Measurements from ENCODE around the gene NTM.
"Not testable (repeated sequence)": the region's sequence is repeated elsewhere in the genome, so short reads cannot be mapped to it uniquely, and the experiment has no call there.

The NTM gene

GRCh38 chr11:131334601-131335000 lies 35.8 kb upstream of the NTM start:
- no peak for TF ChIP-seq EZH2phosphoT487 (IDR thresholded peaks at IDR 0.05; ENCODE audit: borderline replicate concordance)
- TF ChIP-seq CTCF (conservative IDR thresholded peaks at IDR 0.05; ENCODE audit: low read length) = no peak
- Histone ChIP-seq H3K4me2 (ENCODE audit: low read depth, low read length, poor library complexity, severe bottlenecking) (no peak overlapping the region), H2AFZ (ENCODE audit: low read length) (no peak overlapping the region), H4K20me1 (ENCODE audit: insufficient read depth, low read length, poor library complexity, severe bottlenecking) (no peaks in the 10 kb centered on the region), H3K9ac (ENCODE audit: low read depth, low read length, poor library complexity, severe bottlenecking) (no peak overlapping the region), H3K4me3 (ENCODE audit: low read length, poor library complexity, severe bottlenecking) (no peak overlapping the region), H3K9me2 (replicated peaks; ENCODE audit: low read depth, low read length) (no peaks in the 10 kb centered on the region), H3K9me3 (ENCODE audit: insufficient read depth, low read depth, low read length) (no peaks in the 10 kb centered on the region), H3K36me3 (ENCODE audit: insufficient read depth, low read length) (no peaks in the 10 kb centered on the region), H3K27me3 (ENCODE audit: insufficient read depth, low read length, poor library complexity, severe bottlenecking) (no peaks in the 10 kb centered on the region), H3F3A (ENCODE audit: low read depth) (no peaks in the 10 kb centered on the region), H3K4me1 (ENCODE audit: insufficient read depth, low read length, poor library complexity, severe bottlenecking) (no peaks in the 10 kb centered on the region), H3K79me2 (ENCODE audit: insufficient read depth, low read length) (no peaks in the 10 kb centered on the region)

GRCh38 chr11:131341900-131342299 lies 28.5 kb upstream of the NTM start:
- not testable (repeated sequence) for H3K9ac ChIP-seq (ENCODE audit: low read depth, low read length, poor library complexity, severe bottlenecking); H2AFZ ChIP-seq (ENCODE audit: low read length); H3K4me3 ChIP-seq (ENCODE audit: low read length, poor library complexity, severe bottlenecking); H3K36me3 ChIP-seq (ENCODE audit: insufficient read depth, low read length); H3K79me2 ChIP-seq (ENCODE audit: insufficient read depth, low read length); H3K4me1 ChIP-seq (ENCODE audit: insufficient read depth, low read length, poor library complexity, severe bottlenecking); H3F3A ChIP-seq (ENCODE audit: low read depth); H3K27me3 ChIP-seq (ENCODE audit: insufficient read depth, low read length, poor library complexity, severe bottlenecking); H3K9me2 ChIP-seq (replicated peaks; ENCODE audit: low read depth, low read length); H4K20me1 ChIP-seq (ENCODE audit: insufficient read depth, low read length, poor library complexity, severe bottlenecking); H3K9me3 ChIP-seq (ENCODE audit: insufficient read depth, low read depth, low read length); H3K4me2 ChIP-seq (ENCODE audit: low read depth, low read length, poor library complexity, severe bottlenecking)

- H3K4me2 ChIP-seq (ENCODE audit: low read depth, low read length, poor library complexity, severe bottlenecking); H3K79me2 ChIP-seq (ENCODE audit: insufficient read depth, low read length); H3K36me3 ChIP-seq (ENCODE audit: insufficient read depth, low read length); H4K20me1 ChIP-seq (ENCODE audit: insufficient read depth, low read length, poor library complexity, severe bottlenecking); H3K27me3 ChIP-seq (ENCODE audit: insufficient read depth, low read length, poor library complexity, severe bottlenecking); H3K4me1 ChIP-seq (ENCODE audit: insufficient read depth, low read length, poor library complexity, severe bottlenecking); H3K9me2 ChIP-seq (replicated peaks; ENCODE audit: low read depth, low read length); H2AFZ ChIP-seq (ENCODE audit: low read length); H3K9me3 ChIP-seq (ENCODE audit: insufficient read depth, low read depth, low read length); H3K4me3 ChIP-seq (ENCODE audit: low read length, poor library complexity, severe bottlenecking); H3K9ac ChIP-seq (ENCODE audit: low read depth, low read length, poor library complexity, severe bottlenecking); H3F3A ChIP-seq (ENCODE audit: low read depth): not testable (repeated sequence)
These were observed 28.0 kb upstream of the NTM start for GRCh38 chr11:131342442-131342841.

- no peaks in the 10 kb centered on the region for H3K9me3 ChIP-seq (ENCODE audit: insufficient read depth, low read depth, low read length)
- no peaks in the 10 kb centered on the region for H3K4me1 ChIP-seq (ENCODE audit: insufficient read depth, low read length, poor library complexity, severe bottlenecking)
- no peak overlapping the region for H3K4me3 ChIP-seq (ENCODE audit: low read length, poor library complexity, severe bottlenecking)
- no peaks in the 10 kb centered on the region for H3K79me2 ChIP-seq (ENCODE audit: insufficient read depth, low read length)
- TF ChIP-seq EZH2phosphoT487 (IDR thresholded peaks at IDR 0.05; ENCODE audit: borderline replicate concordance) (no peak), CTCF (conservative IDR thresholded peaks at IDR 0.05; ENCODE audit: low read length) (no peak)
- H3K36me3 ChIP-seq (ENCODE audit: insufficient read depth, low read length) = no peaks in the 10 kb centered on the region
- no peaks in the 10 kb centered on the region for H3K27me3 ChIP-seq (ENCODE audit: insufficient read depth, low read length, poor library complexity, severe bottlenecking)
- no peak overlapping the region for H3K4me2 ChIP-seq (ENCODE audit: low read depth, low read length, poor library complexity, severe bottlenecking)
- H3K9me2 ChIP-seq (replicated peaks; ENCODE audit: low read depth, low read length) = no peaks in the 10 kb centered on the region
- H3F3A ChIP-seq (ENCODE audit: low read depth) = no peaks in the 10 kb centered on the region
- no peaks in the 10 kb centered on the region for H4K20me1 ChIP-seq (ENCODE audit: insufficient read depth, low read length, poor library complexity, severe bottlenecking)
- H3K9ac ChIP-seq (ENCODE audit: low read depth, low read length, poor library complexity, severe bottlenecking) = no peak overlapping the region
- no peak overlapping the region for H2AFZ ChIP-seq (ENCODE audit: low read length)
These were observed 25.0 kb upstream of the NTM start for GRCh38 chr11:131345406-131345805.

All from Loucy (cell line).